Osteoblast (primary cell): ENCODE data around the gene DHX58. TPM values are rescaled to one million over a fixed set of nuclear protein-coding genes. Genes with fewer than 3 reads are reported as not detected.

Source experiments
- DNase-seq: peaks from one replicate; pipeline ENCODE4 v3.0.0; 2011; ENCODE audit warnings: low spot score, mixed read lengths; ENCODE audit not compliant: insufficient read length; ENCODE audit errors: missing footprints
- H2AFZ ChIP-seq: 2 replicates; pipeline ENCODE4 v1.6.0; 2011; ENCODE audit warnings: mild to moderate bottlenecking, low read length
- H3K27ac ChIP-seq: 2 replicates; pipeline ENCODE4 v1.5.1; 2011; ENCODE audit warnings: mild to moderate bottlenecking, low read depth, low read length, moderate library complexity
- H3K27me3 ChIP-seq: 2 replicates; pipeline ENCODE4 v1.6.0; 2012; ENCODE audit warnings: mild to moderate bottlenecking, control low read depth, inconsistent platforms, low read length, moderate library complexity; ENCODE audit not compliant: insufficient read depth
- H3K36me3 ChIP-seq: 2 replicates; pipeline ENCODE4 v1.5.1; 2011; ENCODE audit warnings: mild to moderate bottlenecking, low read length, control low read depth, moderate library complexity; ENCODE audit not compliant: insufficient read depth
- H3K4me1 ChIP-seq: 2 replicates; pipeline ENCODE4 v1.5.1; 2011; ENCODE audit warnings: mild to moderate bottlenecking, low read length, control low read depth, moderate library complexity; ENCODE audit not compliant: insufficient read depth
- H3K4me2 ChIP-seq: 2 replicates; pipeline ENCODE4 v1.6.0; 2011; ENCODE audit warnings: mild to moderate bottlenecking, low read length; ENCODE audit not compliant: insufficient read depth
- H3K4me3 ChIP-seq: fragments of 200-600 bp; sonication (generic); 3 replicates; pipeline ENCODE4 v1.5.1; 2012; ENCODE audit warnings: mild to moderate bottlenecking, low read length, inconsistent platforms; ENCODE audit not compliant: insufficient read depth
- H3K79me2 ChIP-seq: 2 replicates; pipeline ENCODE4 v1.6.0; 2012; ENCODE audit warnings: mild to moderate bottlenecking, low read length, control low read depth, inconsistent platforms; ENCODE audit not compliant: insufficient read depth
- H3K9me3 ChIP-seq: 2 replicates; pipeline ENCODE4 v1.5.1; 2011; ENCODE audit warnings: low read depth, low read length, control low read depth
- H4K20me1 ChIP-seq: 2 replicates; pipeline ENCODE4 v1.6.0; 2012; ENCODE audit warnings: mild to moderate bottlenecking, low read length, control low read depth; ENCODE audit not compliant: insufficient read depth
- total RNA-seq: library from RNA; depleted of rRNA; stranded (reverse); fragments of >200 nt; gene quantifications from 2 replicates; pipeline ENCODE4 v1.2.3, GENCODE V29; 2012
- TF ChIP-seq, protein P1 (sequence below): IDR thresholded peaks from 2 replicates; pipeline ENCODE4 v1.5.1; 2011; ENCODE audit warnings: mild to moderate bottlenecking, low read depth, low read length, moderate library complexity; ENCODE audit errors: extremely low read depth

DHX58 gene
- total RNA-seq, 1 donor, result 18.5 TPM

DNA sequence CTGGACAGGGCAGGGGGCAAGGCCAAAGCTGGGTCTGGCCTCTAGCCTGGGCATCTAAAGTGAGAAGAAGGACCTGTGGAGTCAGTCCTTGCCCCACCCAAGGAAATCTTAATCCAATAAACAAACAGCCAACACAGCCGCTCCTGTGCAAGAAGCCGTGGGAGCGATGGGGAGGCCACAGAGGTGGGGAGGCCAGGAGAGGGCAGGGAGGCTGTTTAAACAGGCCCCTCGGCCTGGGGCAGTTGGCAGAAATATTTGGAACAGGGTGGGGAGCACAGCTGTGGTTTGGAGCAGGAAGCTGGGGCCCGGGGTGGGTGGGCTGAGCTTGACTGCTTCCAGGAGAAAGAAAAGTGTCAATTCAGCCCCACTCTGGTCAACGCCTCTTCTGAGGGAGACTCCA is 19.6 kb downstream of the DHX58 start:
- TF ChIP-seq, protein P1, sequence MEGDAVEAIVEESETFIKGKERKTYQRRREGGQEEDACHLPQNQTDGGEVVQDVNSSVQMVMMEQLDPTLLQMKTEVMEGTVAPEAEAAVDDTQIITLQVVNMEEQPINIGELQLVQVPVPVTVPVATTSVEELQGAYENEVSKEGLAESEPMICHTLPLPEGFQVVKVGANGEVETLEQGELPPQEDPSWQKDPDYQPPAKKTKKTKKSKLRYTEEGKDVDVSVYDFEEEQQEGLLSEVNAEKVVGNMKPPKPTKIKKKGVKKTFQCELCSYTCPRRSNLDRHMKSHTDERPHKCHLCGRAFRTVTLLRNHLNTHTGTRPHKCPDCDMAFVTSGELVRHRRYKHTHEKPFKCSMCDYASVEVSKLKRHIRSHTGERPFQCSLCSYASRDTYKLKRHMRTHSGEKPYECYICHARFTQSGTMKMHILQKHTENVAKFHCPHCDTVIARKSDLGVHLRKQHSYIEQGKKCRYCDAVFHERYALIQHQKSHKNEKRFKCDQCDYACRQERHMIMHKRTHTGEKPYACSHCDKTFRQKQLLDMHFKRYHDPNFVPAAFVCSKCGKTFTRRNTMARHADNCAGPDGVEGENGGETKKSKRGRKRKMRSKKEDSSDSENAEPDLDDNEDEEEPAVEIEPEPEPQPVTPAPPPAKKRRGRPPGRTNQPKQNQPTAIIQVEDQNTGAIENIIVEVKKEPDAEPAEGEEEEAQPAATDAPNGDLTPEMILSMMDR, result no peak
- no peaks in the 10 kb centered on the region for H3K36me3 ChIP-seq
- H3K4me3 ChIP-seq, result no peak overlapping the region
- H3K4me2 ChIP-seq, result no peak overlapping the region
- H4K20me1 ChIP-seq, result no peaks in the 10 kb centered on the region
- H3K4me1 ChIP-seq, result no peaks in the 10 kb centered on the region
- no peak overlapping the region for H3K27ac ChIP-seq
- peaks cover 53% of the 10 kb centered on the region for H3K27me3 ChIP-seq
- H3K9me3 ChIP-seq, result no peaks in the 10 kb centered on the region
- H3K79me2 ChIP-seq, result no peaks in the 10 kb centered on the region
- no peak for DNase-seq
- no peak overlapping the region for H2AFZ ChIP-seq

DNA sequence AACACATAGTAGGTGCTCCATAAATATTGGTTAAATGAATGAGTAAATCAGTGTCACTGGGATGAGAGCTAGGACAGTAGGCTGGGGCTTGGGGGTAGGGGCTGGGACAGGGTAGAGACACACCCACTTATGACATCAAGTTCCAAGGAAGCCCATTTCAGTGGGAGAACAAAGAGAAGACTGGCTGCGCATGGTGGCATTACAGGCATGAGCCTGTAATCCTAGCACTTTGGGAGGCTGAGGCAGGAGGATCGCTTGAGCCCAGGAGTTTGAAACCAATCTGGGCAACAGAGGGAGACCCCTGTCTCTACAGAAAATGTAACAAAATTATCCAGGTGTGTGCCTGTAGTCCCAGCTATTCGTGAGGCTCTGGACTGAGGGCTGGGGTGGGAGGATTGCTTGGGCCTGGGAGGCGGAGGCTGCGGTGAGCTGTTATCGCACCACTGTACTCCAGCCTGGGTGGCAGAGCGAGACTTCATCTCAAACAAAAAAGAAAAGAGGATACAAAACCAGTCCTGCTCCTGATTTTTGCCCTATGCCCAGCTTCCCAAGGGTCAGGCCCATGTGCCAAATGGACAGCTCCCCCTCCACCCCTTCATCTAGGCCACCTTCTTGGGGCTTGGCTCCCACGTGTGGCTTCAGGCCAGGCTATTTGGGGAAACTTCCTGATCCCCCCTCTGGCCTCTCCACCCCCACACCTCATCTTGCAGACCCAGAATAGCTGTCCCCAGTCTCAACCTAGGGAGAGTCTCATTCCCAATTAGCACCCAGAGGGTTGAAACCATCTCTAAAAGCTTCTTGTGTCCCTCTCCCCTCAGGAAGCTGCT is 21.3 kb downstream of the DHX58 start:
- no peaks in the 10 kb centered on the region for H3K9me3 ChIP-seq
- H3K4me1 ChIP-seq, result no peaks in the 10 kb centered on the region
- TF ChIP-seq, protein P1, result no peak
- peak; percentile 58 for DNase-seq
- H4K20me1 ChIP-seq, result no peaks in the 10 kb centered on the region
- H3K4me3 ChIP-seq, result no peak overlapping the region
- H2AFZ ChIP-seq, result no peak overlapping the region
- H3K4me2 ChIP-seq, result no peak overlapping the region
- H3K36me3 ChIP-seq, result no peaks in the 10 kb centered on the region
- no peaks in the 10 kb centered on the region for H3K79me2 ChIP-seq
- peaks cover 42% of the 10 kb centered on the region for H3K27me3 ChIP-seq
- H3K27ac ChIP-seq, result no peak overlapping the region

DNA sequence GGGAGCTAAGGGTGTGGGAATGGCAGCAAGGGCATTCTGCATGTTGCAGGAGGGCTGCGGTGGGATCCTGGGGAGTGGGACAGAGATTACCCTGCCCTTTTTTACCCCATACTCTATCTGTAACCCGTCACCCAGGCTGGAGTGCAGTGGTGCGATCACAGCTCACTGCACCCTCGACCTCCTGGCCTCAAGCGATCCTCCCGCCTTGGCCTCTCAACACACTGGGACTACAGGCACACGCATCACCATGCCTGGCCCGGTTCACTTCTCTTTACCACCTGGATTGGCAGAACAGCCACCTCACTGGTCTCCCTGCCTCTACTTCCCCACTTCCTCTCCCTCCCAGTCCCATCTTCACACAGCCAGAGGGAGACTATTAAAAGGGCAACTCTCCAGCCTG is 23.8 kb downstream of the DHX58 start:
- peak; percentile 39 for DNase-seq
- Histone ChIP-seq H3K36me3 (no peaks in the 10 kb centered on the region), H3K27me3 (peaks cover 41% of the 10 kb centered on the region), H3K9me3 (no peaks in the 10 kb centered on the region), H2AFZ (no peak overlapping the region), H3K79me2 (no peaks in the 10 kb centered on the region), H3K4me1 (no peaks in the 10 kb centered on the region), H4K20me1 (no peaks in the 10 kb centered on the region), H3K4me2 (no peak overlapping the region), H3K27ac (no peak overlapping the region), H3K4me3 (no peak overlapping the region)
- TF ChIP-seq, protein P1, result no peak
